ENCODE data around the gene FADS1. TPM values are rescaled to one million over a fixed set of nuclear protein-coding genes. Genes with fewer than 3 reads are reported as not detected.

FADS1 gene
- total RNA-seq, 1 experiment from 2014 or later = 116 TPM

DNA sequence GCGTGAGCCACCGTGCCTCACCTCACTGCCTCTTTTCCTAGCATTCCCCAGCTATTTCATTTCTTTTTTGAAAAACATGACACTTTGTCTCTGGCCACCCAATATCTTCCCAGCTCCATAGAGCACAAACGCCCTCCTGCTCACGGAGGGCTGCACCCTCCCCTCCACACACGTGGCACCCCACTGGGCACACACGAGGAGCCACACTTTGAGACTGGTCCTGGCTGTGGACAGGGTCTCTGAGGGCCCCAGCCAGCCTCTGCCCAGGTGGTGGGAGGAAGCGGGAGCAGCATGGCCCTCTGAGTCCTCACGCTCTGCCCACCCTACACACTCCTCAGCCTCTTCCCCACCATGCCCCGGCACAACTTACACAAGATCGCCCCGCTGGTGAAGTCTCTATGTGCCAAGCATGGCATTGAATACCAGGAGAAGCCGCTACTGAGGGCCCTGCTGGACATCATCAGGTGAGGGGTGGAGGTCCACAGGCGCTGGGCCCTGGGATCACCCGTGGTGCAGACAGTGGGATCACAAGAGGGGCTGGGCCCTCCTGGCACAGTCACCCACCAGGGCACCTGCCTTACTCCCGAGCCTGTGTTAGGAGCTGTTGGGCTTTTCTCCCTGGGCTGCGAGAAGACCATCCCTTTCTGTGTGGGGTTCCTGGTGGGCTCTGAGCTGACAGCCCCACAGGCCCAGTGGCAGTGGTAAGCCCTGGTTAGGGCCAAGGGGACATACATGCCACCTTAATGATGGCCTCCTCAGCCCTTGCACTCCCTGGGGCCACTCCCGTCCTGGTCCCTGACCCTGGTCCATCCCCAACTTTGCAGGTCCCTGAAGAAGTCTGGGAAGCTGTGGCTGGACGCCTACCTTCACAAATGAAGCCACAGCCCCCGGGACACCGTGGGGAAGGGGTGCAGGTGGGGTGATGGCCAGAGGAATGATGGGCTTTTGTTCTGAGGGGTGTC lies 48.3 kb upstream of the FADS1 start:
- Mint-ChIP-seq H3K4me3 (ENCODE audit: unreplicated experiment) (no peak overlapping the region), H3K27ac (ENCODE audit: unreplicated experiment) (no peak overlapping the region), H3K27me3 (ENCODE audit: insufficient read depth, unreplicated experiment) (no peaks in the 10 kb centered on the region), H3K36me3 (ENCODE audit: insufficient read depth, unreplicated experiment) (peaks cover 6% of the 10 kb centered on the region), H3K9me3 (ENCODE audit: unreplicated experiment) (no peaks in the 10 kb centered on the region), H3K4me1 (ENCODE audit: low read depth, unreplicated experiment) (no peaks in the 10 kb centered on the region)
- Histone ChIP-seq H3K4me3 (ENCODE audit: low read depth, low read length) (no peak overlapping the region), H3K27me3 (replicated peaks; ENCODE audit: control insufficient read depth, insufficient read depth, low read length) (no peaks in the 10 kb centered on the region), H3K36me3 (ENCODE audit: control insufficient read depth, insufficient read depth, low read length) (no peaks in the 10 kb centered on the region), H3K4me1 (peaks cover 12% of the 10 kb centered on the region), H3K9me3 (no peaks in the 10 kb centered on the region)
- ChIA-PET POLR2A (no interaction called here), CTCF (no interaction called here)
- no TSS peak for BruUV-seq (replicated peaks)
- TF ChIP-seq CTCF (IDR thresholded peaks at IDR 0.05; ENCODE audit: insufficient read depth in 1 of 2, low read depth in 1 of 2, low read length in 1 of 2, severe bottlenecking in 1 of 2, unreplicated experiment in 1 of 2) = no peak
- DNase-seq = no peak
- intact Hi-C loops (cut with micrococcal nuclease; ENCODE audit: unreplicated experiment) = no loop called here

DNA sequence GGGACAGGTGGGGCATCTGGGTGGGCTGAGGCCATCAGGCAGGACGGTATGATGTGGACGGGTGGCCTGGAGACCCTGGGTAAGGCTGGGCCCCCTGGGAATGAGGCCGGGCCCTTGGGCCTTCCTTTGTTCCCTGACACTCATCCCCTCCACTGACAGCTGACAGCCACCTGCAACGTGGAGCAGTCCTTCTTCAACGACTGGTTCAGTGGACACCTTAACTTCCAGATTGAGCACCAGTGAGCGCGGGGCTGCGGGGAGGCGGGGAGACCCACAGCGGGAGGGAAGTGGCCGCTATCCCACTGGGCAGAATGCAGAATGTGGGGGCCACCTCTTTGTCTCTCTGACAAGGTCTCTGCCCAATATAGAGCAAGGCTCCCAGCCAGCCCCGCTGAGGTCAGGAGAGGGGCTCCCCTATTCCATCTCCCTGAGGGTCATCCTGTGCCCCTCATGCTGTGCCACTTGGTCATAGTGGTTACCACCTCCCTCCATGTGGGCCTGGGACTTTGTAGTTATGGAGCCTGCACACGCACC lies 46.8 kb upstream of the FADS1 start:
- H3K27me3 ChIP-seq (replicated peaks; ENCODE audit: control insufficient read depth, insufficient read depth, low read length) = no peaks in the 10 kb centered on the region
- DNase-seq = no peak
- no peak overlapping the region for H3K27ac Mint-ChIP-seq (ENCODE audit: unreplicated experiment)
- H3K9me3 ChIP-seq = no peaks in the 10 kb centered on the region
- CTCF ChIA-PET = no interaction called here
- peaks cover 7% of the 10 kb centered on the region; the same call in 1 of the 2 replicates for H3K4me1 ChIP-seq
- no peaks in the 10 kb centered on the region for H3K4me1 Mint-ChIP-seq (ENCODE audit: low read depth, unreplicated experiment)
- H3K4me3 ChIP-seq (ENCODE audit: low read depth, low read length) = no peak overlapping the region
- no peaks in the 10 kb centered on the region for H3K9me3 Mint-ChIP-seq (ENCODE audit: unreplicated experiment)
- BruUV-seq (replicated peaks) = no TSS peak
- no peaks in the 10 kb centered on the region for H3K27me3 Mint-ChIP-seq (ENCODE audit: insufficient read depth, unreplicated experiment)
- POLR2A ChIA-PET = no interaction called here
- H3K36me3 ChIP-seq (ENCODE audit: control insufficient read depth, insufficient read depth, low read length) = no peaks in the 10 kb centered on the region
- peaks cover 6% of the 10 kb centered on the region for H3K36me3 Mint-ChIP-seq (ENCODE audit: insufficient read depth, unreplicated experiment)
- no peak overlapping the region for H3K4me3 Mint-ChIP-seq (ENCODE audit: unreplicated experiment)
- intact Hi-C loops (cut with micrococcal nuclease; ENCODE audit: unreplicated experiment) = no loop called here
- no peak for TF ChIP-seq CTCF (IDR thresholded peaks at IDR 0.05; ENCODE audit: insufficient read depth in 1 of 2, low read depth in 1 of 2, low read length in 1 of 2, severe bottlenecking in 1 of 2, unreplicated experiment in 1 of 2)

- no TSS peak for BruUV-seq (replicated peaks)
- no peak for DNase-seq
- POLR2A ChIA-PET = no interaction called here
- H3K36me3 ChIP-seq (ENCODE audit: control insufficient read depth, insufficient read depth, low read length) = no peaks in the 10 kb centered on the region
- Mint-ChIP-seq H3K4me3 (ENCODE audit: unreplicated experiment) (no peak overlapping the region), H3K27ac (ENCODE audit: unreplicated experiment) (no peak overlapping the region), H3K27me3 (ENCODE audit: insufficient read depth, unreplicated experiment) (no peaks in the 10 kb centered on the region), H3K9me3 (ENCODE audit: unreplicated experiment) (no peaks in the 10 kb centered on the region), H3K36me3 (ENCODE audit: insufficient read depth, unreplicated experiment) (peaks cover 6% of the 10 kb centered on the region), H3K4me1 (ENCODE audit: low read depth, unreplicated experiment) (no peaks in the 10 kb centered on the region)
- TF ChIP-seq CTCF (IDR thresholded peaks at IDR 0.05; ENCODE audit: insufficient read depth in 1 of 2, low read depth in 1 of 2, low read length in 1 of 2, severe bottlenecking in 1 of 2, unreplicated experiment in 1 of 2) = no peak
- CTCF ChIA-PET = no interaction called here
- no peaks in the 10 kb centered on the region for H3K27me3 ChIP-seq (replicated peaks; ENCODE audit: control insufficient read depth, insufficient read depth, low read length)
- H3K4me1 ChIP-seq = peaks cover 7% of the 10 kb centered on the region; the same call in 1 of the 2 replicates
- intact Hi-C loops (cut with micrococcal nuclease; ENCODE audit: unreplicated experiment) = no loop called here
- H3K9me3 ChIP-seq = no peaks in the 10 kb centered on the region
- no peak overlapping the region for H3K4me3 ChIP-seq (ENCODE audit: low read depth, low read length)
Observed at GRCh38 chr11:61862714-61863547, 46.1 kb upstream of the FADS1 start.

Data from Caco-2 (cell line).